HG02852 (cell line): ENCODE measurements around the gene EML4.
"Not testable (repeated sequence)": the region's sequence is repeated elsewhere in the genome, so short reads cannot be mapped to it uniquely, and the experiment has no call there.

Experiments used
- ATAC-seq: cut with Tn5 transposase; IDR thresholded peaks from one replicate; pipeline ENCODE4 v1.9.1; 2021; ENCODE audit warnings: mild to moderate bottlenecking, moderate library complexity; ENCODE audit not compliant: unreplicated experiment

EML4 gene

DNA sequence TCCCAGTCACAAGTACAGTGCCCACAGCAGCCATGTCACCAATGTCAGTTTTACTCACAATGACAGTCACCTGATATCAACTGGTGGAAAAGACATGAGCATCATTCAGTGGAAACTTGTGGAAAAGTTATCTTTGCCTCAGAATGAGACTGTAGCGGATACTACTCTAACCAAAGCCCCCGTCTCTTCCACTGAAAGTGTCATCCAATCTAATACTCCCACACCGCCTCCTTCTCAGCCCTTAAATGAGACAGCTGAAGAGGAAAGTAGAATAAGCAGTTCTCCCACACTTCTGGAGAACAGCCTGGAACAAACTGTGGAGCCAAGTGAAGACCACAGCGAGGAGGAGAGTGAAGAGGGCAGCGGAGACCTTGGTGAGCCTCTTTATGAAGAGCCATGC is 160.6 kb downstream of the EML4 start:
- ATAC-seq = no peak

DNA sequence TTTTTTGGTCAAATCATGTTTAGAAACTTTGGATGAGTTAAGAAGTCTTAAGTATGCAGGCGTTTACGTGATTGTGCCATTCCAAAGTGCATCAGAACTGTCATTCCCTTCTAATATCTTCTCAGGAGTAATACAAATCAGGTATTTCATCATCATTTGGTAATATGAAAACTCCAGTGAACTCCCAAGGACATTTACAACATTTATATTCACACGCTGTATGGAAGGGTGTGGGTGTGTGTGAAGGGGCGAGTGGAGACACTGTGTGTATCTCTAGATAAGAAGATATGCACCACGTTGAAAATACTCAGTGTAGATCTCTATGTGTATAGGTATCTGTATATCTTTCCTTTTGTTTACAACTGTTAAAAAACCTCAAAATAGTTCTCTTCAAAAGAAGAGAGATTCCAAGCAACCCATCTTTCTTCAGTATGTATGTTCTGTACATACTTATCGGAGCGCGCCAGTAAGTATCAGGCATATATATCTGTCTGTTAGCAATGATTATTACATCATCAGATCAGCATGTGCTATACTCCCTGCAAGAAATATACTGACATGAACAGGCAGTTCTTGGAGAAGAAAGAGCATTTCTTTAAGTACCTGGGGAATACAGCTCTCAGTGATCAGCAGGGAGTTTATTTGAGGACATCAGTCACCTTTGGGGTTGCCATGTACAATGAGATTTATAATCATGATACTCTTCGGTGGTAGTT is 162.6 kb downstream of the EML4 start:
- no peak for ATAC-seq

DNA sequence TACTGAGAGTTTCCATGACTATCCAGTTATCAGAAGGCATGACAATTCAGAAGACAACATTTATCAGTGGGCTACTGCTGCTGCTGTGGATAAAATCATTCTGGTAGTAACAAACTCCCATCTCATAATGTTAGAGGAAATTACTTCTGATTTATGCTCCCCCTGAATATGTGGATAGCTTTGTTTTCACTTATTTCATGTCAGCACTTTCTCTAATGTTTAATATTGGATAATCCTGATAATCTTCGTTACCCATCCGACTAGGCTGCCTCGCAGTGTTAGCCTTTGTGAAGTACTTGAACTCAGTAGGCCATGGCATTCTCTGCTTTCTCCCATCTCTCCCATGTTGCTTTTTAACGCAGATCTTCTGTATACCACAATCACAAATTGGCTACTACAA is 163.4 kb downstream of the EML4 start:
- ATAC-seq = no peak

DNA sequence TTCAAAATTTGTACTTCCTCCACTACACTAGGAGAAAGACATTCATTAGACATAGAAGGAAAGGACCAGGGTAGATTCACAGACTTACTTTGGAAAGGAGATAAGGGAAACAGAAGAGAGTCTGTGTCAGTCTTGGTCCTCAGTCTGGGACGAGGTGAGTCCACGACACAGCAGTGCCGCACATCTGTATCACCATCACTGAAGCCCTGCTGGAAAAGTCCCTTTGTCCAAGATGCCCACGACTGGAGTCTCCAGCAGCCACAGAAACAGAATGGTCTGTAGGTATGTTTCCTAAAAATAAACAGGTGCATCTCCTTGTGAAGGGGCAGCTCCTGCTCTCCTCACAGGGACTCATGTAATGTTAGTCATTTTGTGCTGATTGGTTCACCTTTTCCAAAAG is 164.4 kb downstream of the EML4 start:
- ATAC-seq = no peak

DNA sequence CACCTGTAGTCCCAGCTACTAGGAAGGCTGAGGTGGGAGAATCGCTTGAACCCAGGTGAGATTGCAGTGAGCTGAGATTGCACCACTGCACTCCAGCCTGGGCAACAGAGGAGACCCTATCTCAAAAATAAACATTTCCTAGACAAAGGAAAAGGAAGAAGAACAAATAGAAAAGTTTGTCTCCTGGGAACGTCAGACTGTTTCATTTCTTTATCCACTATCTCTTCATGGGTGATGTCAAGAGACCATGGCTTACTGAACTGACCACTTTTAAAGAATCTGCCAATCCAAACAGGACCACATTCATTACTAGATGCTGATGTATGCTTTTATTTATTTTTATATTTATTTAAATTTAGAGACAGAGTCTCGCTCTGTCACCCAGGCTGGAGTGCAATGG is 165.1 kb downstream of the EML4 start:
- ATAC-seq = no peak

DNA sequence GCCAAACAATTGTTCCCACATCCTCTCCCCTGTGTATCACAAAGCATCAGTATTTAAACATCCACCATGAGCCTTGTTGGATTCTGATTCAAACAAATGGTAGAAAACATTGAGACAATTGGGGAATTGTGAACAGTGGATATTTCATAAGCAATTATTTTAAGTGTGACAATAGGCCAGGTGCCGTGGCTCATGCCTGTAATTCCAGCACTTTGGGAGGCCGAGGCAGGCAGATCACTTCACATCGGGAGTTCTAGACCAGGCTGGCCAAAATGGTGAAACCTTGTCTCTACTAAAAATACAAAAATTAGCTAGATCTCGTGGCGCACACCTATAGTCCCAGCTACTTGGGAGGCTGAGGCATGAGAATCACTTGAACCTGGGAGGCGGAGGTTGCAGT is 165.7 kb downstream of the EML4 start:
- ATAC-seq = not testable (repeated sequence)

DNA sequence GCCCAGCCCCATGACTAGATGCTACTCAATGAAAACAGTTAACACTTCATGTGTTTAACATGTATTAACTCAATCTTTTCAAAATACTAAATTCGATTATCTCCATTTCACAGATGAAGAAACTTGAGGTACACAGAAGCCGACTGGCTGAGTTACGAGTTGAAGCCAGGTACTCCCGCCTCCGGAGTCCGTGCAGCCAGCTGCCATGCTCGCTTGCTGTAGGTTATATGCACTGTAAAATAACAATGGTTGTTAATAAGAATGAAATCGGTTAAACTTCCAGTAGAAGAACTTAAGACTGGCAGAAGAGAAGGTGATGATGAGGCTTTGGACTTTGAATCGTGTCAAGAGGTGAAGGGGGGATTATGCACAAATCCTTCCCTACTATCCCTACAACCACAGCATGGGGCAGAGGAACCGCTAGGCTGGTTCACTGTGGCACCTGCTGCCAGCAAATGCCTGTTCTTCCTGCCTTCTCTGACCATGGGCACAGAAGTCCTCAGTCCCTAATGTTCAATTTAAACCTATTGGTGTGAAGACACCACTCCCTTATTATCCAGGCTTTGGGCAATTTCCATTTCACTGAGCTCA is 166.5 kb downstream of the EML4 start:
- ATAC-seq = no peak

DNA sequence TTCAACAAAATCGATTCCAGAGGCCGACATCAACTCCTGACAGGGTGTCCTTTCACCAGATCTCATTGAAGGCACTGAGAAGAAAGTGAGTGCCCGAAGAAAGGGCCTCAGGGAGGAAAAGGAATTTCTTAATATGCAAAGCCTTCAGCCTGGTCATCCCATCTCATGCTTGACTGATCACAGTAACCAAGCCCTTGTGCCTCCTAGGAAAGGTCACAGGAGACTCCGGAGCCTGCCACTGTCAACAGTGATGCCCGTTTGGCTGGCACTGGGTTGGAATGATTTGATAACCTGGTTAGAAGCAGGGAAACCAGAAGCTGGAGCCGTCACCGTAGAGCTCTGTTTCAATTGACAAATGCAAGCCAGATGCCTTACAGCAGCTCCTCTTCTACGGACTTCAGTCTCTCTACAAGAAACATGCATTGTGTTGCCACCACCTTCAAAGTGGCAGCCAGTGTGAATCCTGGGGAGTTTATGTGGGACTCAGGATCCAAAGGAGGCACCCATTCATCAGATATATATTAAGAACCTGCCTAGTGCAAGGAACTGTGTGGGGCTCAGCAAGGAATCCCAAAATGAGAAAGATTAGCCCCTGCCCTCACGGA is 167.3 kb downstream of the EML4 start:
- no peak for ATAC-seq

DNA sequence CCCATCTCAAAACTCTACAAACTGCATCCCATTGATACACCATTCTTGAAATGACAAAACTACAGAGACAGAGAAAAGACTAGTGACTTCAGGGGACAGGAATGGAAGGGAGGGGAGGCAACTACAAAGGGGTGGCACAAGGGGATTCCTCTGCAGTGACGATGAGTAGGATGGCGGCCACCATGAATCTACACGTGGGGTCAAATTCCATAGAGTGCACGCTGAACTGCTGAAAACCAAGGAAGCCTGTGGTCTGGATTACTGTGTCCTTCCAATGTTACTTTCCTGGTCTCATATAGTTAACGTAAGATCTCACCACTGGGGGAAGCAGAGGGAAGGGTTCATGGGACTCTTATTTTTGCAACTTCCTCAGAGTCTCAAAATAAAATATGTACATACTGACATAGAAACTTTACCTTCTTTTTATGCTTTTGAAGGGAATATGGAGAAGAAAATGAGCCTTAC is 168.2 kb downstream of the EML4 start:
- ATAC-seq = no peak

DNA sequence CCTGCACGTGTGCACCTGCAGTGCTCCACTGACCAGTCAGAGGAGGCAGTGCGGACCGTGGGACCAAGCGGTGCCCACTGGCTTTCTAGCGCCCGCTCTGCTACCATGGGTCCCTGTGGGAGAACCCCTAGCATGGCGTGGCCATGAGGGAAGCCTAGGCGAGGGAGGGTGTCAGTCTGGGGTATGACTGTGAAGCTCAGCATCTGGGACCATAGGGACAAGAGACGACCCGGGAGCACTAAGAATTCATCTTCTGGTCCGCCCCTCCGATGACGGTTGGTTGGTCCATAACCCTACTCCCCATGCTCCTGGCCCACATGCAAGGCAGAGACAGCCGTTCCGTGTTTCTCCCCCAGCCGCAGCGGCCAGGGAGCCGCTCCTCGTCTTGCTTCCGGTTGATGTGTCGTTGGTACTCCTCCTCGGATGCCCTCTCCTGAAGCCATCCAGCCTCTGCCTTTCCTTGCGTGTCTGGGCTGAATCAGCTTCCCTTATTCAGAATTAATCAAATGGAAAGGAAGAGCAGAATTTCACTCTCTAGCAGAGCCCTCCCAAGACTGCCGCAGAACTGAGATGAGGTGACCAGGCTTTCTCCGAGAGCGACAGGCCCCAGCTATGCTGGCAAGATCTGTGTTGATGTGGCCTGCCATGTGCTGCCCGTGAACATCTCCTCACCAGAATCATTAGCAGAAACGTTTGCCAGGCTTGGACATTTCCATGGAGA is 168.9 kb downstream of the EML4 start:
- no peak for ATAC-seq

DNA sequence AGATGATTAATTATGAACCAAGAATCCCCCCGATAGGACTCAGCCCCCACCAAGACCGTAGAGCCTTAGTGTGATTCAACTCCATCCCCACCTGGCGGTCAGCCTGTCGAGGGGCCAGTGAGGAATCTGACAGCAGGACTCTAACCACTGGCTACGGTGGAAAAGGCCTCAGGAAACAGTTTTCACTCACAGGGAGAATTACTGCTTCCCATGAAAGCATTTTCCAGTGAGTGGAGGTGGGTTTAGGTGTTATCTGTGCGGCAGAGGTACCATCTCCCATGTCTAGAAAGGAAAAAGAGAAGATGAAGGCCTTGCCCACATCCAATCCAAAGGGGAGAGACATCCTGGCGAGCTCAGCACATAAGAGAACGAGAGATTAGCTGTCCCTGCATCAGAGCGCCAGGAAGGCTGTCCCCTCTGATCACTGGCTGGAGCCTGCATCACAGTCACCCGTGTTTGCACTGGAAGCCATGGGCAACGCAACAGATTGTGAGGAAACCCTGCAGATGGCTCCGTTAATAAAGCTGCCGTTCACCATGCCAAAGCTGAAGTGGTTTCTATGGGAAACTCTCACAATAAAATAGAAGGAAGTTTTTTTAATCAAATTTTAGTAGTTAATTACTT is 169.5 kb downstream of the EML4 start:
- ATAC-seq = no peak

DNA sequence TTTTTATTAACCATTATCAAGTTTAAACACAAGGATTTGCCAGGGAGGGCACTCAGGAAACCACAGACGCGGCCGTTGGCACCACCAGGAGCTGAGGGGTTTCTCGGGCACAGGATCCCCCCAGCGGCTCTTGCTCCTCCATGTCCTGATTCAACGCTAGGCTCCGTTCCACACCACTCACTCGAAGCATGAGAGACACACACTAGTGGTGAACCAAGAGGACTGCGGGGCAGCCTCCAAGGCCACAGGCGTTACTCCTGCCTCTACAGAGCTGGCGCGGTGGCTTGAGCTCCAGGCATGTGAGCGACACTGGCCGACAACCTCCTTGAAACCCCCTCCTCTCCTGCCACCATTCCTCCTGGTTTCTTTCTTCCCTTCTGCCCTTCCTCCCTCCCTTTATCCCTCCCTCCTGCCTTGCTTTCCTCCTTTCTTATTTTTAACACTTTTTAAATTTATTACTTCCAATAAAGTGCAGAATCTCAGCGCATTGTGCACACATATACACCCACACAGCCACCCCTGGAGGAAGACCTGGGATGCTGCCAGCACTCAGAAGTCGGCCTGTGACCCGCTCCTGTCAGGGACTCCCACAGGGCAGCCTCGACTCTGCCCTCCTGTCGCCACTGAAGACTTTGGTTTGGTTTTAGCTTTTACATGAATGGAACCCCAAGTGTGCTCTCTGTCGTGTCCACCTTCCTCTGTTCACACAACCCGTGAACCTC is 170.2 kb downstream of the EML4 start:
- no peak for ATAC-seq

DNA sequence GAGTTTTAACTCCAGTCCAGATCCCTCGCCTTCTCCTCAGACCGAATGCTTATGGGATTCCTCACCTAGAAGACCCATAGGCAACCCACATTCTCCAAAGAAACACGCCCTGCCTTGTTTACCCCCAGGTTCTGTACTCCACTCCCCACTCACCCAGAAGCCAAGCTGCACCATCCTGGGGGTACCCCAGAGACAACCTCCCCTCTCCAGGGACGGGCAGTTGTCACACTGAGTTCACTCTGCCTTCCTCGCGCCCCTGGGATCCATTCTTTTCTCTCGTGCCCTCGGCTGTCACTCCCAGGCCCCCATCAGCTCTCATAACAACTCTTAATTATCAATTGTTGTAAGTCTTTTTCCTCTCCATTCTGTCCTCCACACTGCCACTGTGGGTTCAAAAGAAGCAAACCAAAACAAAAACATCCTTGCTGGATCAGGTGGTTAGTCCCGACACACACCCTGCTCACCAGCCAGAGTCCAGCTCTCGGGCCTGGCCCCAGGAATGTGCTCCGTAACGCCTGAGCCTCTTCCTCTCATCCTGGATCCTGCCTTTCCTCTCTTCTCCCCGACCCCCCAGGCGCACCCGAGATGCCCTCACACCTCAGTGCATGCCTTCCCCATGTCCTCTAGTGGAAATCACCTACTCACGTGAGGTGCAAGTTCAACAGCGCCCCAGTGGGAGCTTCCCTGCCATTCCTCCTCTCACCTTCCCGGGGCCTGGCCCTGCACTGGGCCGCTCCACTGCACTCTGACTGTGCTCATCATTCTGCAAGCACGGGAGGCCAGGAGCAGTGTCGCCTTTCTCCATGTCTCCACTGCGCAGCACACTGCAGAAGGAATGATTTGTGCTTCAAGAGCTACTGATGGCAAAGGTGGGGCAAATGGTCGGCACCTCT is 171.1 kb downstream of the EML4 start:
- ATAC-seq = no peak

DNA sequence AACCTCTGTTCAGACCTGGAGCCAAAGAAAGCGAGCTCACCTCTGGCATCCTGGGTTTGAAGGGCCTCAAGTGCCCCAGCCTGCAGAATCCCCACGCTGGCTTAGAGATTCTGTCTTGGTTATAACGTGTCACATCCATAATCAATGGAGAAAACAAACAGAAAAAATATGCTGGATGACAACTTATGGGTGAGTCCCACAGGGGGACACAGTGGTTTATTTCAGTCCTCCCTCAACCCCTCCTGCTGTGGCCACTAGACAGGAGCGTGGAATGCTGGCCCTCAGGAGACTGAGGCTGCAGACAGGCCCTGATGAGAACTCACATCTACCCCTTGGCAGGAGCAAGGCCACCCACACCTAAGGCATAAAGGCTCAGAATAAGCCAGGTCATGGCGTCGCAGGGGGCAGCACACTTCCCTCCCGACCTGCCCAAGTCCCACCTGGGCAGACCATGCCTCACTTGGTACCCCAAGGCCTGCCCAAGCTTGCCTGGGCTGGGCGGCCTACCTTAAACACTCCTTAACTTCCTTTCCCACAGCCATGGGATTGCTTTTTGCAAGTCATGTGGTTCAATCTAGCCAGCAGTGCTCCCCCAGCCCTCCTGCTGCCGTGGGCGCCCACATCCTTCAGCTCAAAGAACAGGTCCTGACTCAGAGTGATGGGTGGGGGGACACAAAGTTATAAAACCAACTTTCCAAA is 171.9 kb downstream of the EML4 start:
- no peak for ATAC-seq

DNA sequence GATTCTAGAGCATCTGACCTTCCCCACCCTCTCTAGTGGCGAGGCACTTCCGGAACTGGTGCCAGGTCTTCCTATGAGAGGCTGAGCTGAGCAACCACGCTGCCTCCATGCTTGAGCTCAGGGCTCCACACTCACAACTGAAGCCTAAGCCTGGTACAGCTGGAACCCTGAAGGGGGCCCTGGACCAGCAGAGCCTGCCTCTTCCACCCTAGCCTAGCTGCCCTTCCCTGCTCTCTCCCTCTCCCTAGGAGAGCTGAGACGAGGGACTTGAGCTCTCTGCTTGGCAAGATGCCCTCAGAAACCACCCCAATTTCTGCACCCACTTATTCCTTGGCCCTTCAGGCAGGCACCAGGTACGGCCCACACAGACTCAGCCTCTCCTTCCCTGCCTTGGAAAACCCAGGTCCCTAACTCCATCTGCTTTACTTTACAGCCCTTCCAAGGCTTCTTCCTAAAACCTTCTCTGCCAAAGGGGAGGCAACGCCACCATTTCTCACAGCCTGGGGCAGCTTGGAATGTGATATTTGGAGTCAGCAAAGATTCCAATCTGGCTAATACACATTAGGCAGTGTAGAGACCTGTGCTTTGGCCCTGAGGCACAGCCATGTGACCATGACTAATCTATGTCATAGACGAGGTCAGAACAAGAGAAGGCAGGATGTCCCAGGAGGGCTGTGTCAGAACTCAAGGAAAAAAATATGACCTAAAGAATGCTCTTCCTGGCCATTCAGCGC is 173.1 kb downstream of the EML4 start:
- ATAC-seq = peak; percentile 48

DNA sequence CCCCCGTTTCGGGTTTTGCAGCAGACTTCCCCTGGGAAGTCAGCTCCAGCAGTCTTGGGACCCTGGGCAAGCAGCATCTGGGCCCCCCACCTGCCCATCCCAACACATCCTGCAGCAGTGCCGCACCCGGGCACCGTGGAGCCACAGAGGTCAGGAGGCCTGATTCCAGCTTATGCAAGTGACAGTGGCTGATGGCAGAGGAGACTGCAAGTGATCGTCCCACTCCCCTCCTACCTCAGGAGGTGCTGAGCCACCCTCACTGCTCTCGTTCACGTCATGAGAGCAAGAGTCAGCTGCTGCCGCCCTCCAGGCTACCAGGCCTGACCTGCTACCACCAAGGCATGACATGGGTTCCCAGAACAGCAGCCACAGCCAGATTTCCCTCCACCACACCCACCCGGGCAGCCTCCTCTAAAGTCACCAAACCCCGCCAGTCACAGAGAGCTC is 173.7 kb downstream of the EML4 start:
- no peak for ATAC-seq

DNA sequence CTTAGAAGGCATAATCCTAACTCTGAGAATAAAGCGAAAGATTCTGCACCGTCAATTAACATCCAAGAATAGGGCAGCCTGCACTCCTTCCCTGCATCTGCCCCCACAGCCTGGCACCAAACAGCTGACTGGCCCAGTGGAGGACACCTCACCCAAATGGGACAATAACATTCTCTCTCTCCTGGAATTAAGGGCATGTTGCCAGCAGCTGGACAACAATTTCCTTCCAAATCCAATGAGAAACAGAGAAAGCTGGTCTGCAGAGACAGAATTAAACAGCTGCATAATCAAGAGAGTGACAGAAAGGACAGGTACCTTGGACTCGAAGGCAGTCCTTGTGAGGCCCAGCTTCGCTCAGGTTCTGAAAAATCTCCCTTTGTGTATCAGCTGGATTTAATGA is 176.8 kb downstream of the EML4 start:
- no peak for ATAC-seq

DNA sequence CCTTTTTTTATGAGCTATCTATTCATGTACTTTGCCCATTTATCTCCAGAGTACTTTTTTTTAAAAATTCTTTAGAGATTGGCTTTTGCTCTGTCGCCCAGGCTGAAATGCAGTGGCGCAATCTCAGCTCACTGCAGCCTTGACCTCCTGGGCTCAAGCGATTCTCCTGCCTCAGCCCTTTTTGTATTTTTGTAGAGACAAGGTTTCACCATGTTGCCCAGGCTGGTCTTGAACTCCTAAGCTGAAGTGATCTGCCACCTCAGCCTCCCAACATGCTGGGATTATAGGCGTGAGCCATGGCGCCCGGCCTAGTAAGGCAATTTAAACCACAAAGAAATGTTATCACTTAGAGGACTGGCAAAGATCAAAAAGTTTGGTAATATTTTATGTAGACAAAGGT is 177.7 kb downstream of the EML4 start:
- not testable (repeated sequence) for ATAC-seq
